K562 (cell line): ENCODE measurements around the gene CAMK1D.

Experiments
- EP300 ChIP-seq: IDR thresholded peaks from 2 replicates; pipeline ENCODE4 v1.6.1; 2012; ENCODE audit warnings: low read length, improper control_type of control experiment
- ESRRB ChIP-seq: fragments of 250-450 bp; sonication (Bioruptor Pico); IDR thresholded peaks from 2 replicates; pipeline ENCODE4 v1.5.0; 2020; ENCODE audit warnings: mild to moderate bottlenecking, moderate library complexity, borderline replicate concordance
- FIP1L1 ChIP-seq: fragments of 200-400 bp; formaldehyde crosslinking; IDR thresholded peaks from 2 replicates; pipeline ENCODE4 v1.6.1; 2018; ENCODE audit warnings: mild to moderate bottlenecking, low read depth, low read length; ENCODE audit not compliant: poor library complexity, severe bottlenecking
- MBD1 ChIP-seq: fragments of 250-450 bp; sonication (Bioruptor Pico); IDR thresholded peaks from 2 replicates; pipeline ENCODE4 v1.8.0; 2022; ENCODE audit warnings: inconsistent platforms
- MTA3 ChIP-seq: fragments of 450-650 bp; formaldehyde crosslinking; IDR thresholded peaks from 2 replicates; pipeline ENCODE4 v1.6.1; 2017; ENCODE audit warnings: mild to moderate bottlenecking, borderline replicate concordance
- NR1H2 ChIP-seq: sonication (generic); formaldehyde crosslinking; IDR thresholded peaks from 2 replicates; pipeline ENCODE4 v1.4.0; 2020; ENCODE audit warnings: mild to moderate bottlenecking, missing genetic modification reagents
- NR3C1 ChIP-seq: sonication (generic); formaldehyde crosslinking; IDR thresholded peaks from 2 replicates; pipeline ENCODE4 v1.8.1; 2022; ENCODE audit warnings: missing genetic modification reagents
- PHB2 ChIP-seq: fragments of 450-650 bp; IDR thresholded peaks from 2 replicates; pipeline ENCODE4 v1.6.1; 2017; ENCODE audit warnings: low read depth
- TCF7L2 ChIP-seq: fragments of 150-350 bp; IDR thresholded peaks from 2 replicates; pipeline ENCODE4 v1.6.1; 2016; ENCODE audit warnings: low read depth, mild to moderate bottlenecking, low read length, moderate library complexity
- TF ChIP-seq, protein P1 (sequence below), 3 experiments: IDR thresholded peaks in 2 of 3; conservative IDR thresholded peaks in 1 of 3; 2 replicates each; pipeline ENCODE4 v1.5.1; 2011 to 2012; ENCODE audit warnings: low read length in 3 of 3, mild to moderate bottlenecking in 3 of 3, control low read depth in 2 of 3, improper control_type of control experiment in 1 of 3, inconsistent platforms in 1 of 3, low read depth in 1 of 3, mixed read lengths in 1 of 3, moderate library complexity in 1 of 3; ENCODE audit not compliant: insufficient read depth in 2 of 3

DNA sequence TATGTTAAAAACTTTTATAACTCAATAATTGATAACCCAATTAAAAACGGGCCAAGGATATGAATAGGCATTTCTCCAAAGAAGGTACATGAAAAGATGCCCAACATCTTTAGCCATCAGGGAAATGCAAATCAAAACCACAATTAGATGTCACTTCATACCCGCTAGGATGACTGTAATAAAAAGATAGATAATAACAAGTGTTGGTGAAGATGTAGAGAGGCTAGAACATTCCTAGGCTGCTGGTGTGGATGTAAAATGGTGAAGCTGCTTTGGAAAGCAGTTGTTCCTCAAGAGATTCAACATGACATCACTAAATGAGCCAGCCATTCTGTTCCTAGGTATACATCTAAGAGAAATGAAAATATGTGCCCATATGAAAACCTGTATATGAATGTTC, 35.6 kb downstream of the CAMK1D start:
- TF ChIP-seq MBD1 (CRISPR knock-in tag) = no peak
- TF ChIP-seq FIP1L1 = no peak
- TF ChIP-seq, protein P1, sequence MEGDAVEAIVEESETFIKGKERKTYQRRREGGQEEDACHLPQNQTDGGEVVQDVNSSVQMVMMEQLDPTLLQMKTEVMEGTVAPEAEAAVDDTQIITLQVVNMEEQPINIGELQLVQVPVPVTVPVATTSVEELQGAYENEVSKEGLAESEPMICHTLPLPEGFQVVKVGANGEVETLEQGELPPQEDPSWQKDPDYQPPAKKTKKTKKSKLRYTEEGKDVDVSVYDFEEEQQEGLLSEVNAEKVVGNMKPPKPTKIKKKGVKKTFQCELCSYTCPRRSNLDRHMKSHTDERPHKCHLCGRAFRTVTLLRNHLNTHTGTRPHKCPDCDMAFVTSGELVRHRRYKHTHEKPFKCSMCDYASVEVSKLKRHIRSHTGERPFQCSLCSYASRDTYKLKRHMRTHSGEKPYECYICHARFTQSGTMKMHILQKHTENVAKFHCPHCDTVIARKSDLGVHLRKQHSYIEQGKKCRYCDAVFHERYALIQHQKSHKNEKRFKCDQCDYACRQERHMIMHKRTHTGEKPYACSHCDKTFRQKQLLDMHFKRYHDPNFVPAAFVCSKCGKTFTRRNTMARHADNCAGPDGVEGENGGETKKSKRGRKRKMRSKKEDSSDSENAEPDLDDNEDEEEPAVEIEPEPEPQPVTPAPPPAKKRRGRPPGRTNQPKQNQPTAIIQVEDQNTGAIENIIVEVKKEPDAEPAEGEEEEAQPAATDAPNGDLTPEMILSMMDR (IDR thresholded peaks at IDR 0.05 in 2 of 3, conservative IDR thresholded peaks at IDR 0.05 in 1 of 3; ENCODE audit: insufficient read depth in 2 of 3, low read depth in 1 of 3, low read length in 3 of 3) = no peak
- no peak for TF ChIP-seq PHB2
- no peak for TF ChIP-seq MTA3
- no peak for TF ChIP-seq ESRRB
- TF ChIP-seq NR3C1 (CRISPR knock-in tag) = no peak
- no peak for TF ChIP-seq NR1H2 (CRISPR knock-in tag)
- TF ChIP-seq TCF7L2 = no peak
- TF ChIP-seq EP300 = no peak
